Osteoblast (primary cell): ENCODE measurements around the gene NBAS. TPM values are rescaled to one million over a fixed set of nuclear protein-coding genes. Genes with fewer than 3 reads are reported as not detected.

Source experiments
- DNase-seq: peaks from one replicate; pipeline ENCODE4 v3.0.0; 2011; ENCODE audit warnings: low spot score, mixed read lengths; ENCODE audit not compliant: insufficient read length; ENCODE audit errors: missing footprints
- H2AFZ ChIP-seq: 2 replicates; pipeline ENCODE4 v1.6.0; 2011; ENCODE audit warnings: mild to moderate bottlenecking, low read length
- H3K27ac ChIP-seq: 2 replicates; pipeline ENCODE4 v1.5.1; 2011; ENCODE audit warnings: mild to moderate bottlenecking, low read depth, low read length, moderate library complexity
- H3K27me3 ChIP-seq: 2 replicates; pipeline ENCODE4 v1.6.0; 2012; ENCODE audit warnings: mild to moderate bottlenecking, control low read depth, inconsistent platforms, low read length, moderate library complexity; ENCODE audit not compliant: insufficient read depth
- H3K36me3 ChIP-seq: 2 replicates; pipeline ENCODE4 v1.5.1; 2011; ENCODE audit warnings: mild to moderate bottlenecking, low read length, control low read depth, moderate library complexity; ENCODE audit not compliant: insufficient read depth
- H3K4me1 ChIP-seq: 2 replicates; pipeline ENCODE4 v1.5.1; 2011; ENCODE audit warnings: mild to moderate bottlenecking, low read length, control low read depth, moderate library complexity; ENCODE audit not compliant: insufficient read depth
- H3K4me2 ChIP-seq: 2 replicates; pipeline ENCODE4 v1.6.0; 2011; ENCODE audit warnings: mild to moderate bottlenecking, low read length; ENCODE audit not compliant: insufficient read depth
- H3K4me3 ChIP-seq: fragments of 200-600 bp; sonication (generic); 3 replicates; pipeline ENCODE4 v1.5.1; 2012; ENCODE audit warnings: mild to moderate bottlenecking, low read length, inconsistent platforms; ENCODE audit not compliant: insufficient read depth
- H3K79me2 ChIP-seq: 2 replicates; pipeline ENCODE4 v1.6.0; 2012; ENCODE audit warnings: mild to moderate bottlenecking, low read length, control low read depth, inconsistent platforms; ENCODE audit not compliant: insufficient read depth
- H3K9me3 ChIP-seq: 2 replicates; pipeline ENCODE4 v1.5.1; 2011; ENCODE audit warnings: low read depth, low read length, control low read depth
- H4K20me1 ChIP-seq: 2 replicates; pipeline ENCODE4 v1.6.0; 2012; ENCODE audit warnings: mild to moderate bottlenecking, low read length, control low read depth; ENCODE audit not compliant: insufficient read depth
- CTCF ChIP-seq: IDR thresholded peaks from 2 replicates; pipeline ENCODE4 v1.5.1; 2011; ENCODE audit warnings: mild to moderate bottlenecking, low read depth, low read length, moderate library complexity; ENCODE audit errors: extremely low read depth
- total RNA-seq: library from RNA; depleted of rRNA; stranded (reverse); fragments of >200 nt; gene quantifications from 2 replicates; pipeline ENCODE4 v1.2.3, GENCODE V29; 2012

Gene NBAS
- total RNA-seq, 1 donor: 98.1 TPM

GRCh38 chr2:15136639-15137038, 424.5 kb downstream of the NBAS start:
- no peak for TF ChIP-seq CTCF
- Histone ChIP-seq H2AFZ (no peak overlapping the region), H3K9me3 (no peaks in the 10 kb centered on the region), H3K4me3 (no peak overlapping the region), H3K4me2 (no peak overlapping the region), H3K36me3 (no peaks in the 10 kb centered on the region), H3K79me2 (no peaks in the 10 kb centered on the region), H4K20me1 (no peaks in the 10 kb centered on the region), H3K27ac (no peak overlapping the region), H3K4me1 (no peaks in the 10 kb centered on the region), H3K27me3 (no peaks in the 10 kb centered on the region)
- no peak for DNase-seq

- no peak for DNase-seq
- H2AFZ ChIP-seq: no peak overlapping the region
- H3K27me3 ChIP-seq: no peaks in the 10 kb centered on the region
- no peak overlapping the region for H3K4me3 ChIP-seq
- H3K27ac ChIP-seq: no peak overlapping the region
- no peaks in the 10 kb centered on the region for H3K9me3 ChIP-seq
- H3K4me1 ChIP-seq: no peaks in the 10 kb centered on the region
- H3K79me2 ChIP-seq: no peaks in the 10 kb centered on the region
- TF ChIP-seq CTCF: no peak
- H3K4me2 ChIP-seq: no peak overlapping the region
- no peaks in the 10 kb centered on the region for H3K36me3 ChIP-seq
- no peaks in the 10 kb centered on the region for H4K20me1 ChIP-seq
These were observed 426.2 kb downstream of the NBAS start for GRCh38 chr2:15134957-15135356.

GRCh38 chr2:15133461-15133860, 427.7 kb downstream of the NBAS start:
- Histone ChIP-seq H4K20me1 (no peaks in the 10 kb centered on the region), H3K79me2 (no peaks in the 10 kb centered on the region), H3K4me1 (no peaks in the 10 kb centered on the region), H3K4me3 (no peak overlapping the region), H3K27me3 (no peaks in the 10 kb centered on the region), H3K4me2 (no peak overlapping the region), H2AFZ (no peak overlapping the region), H3K9me3 (no peaks in the 10 kb centered on the region), H3K36me3 (no peaks in the 10 kb centered on the region), H3K27ac (no peak overlapping the region)
- DNase-seq: no peak
- TF ChIP-seq CTCF: no peak

GRCh38 chr2:15128846-15129245, 432.3 kb downstream of the NBAS start:
- H4K20me1 ChIP-seq: no peaks in the 10 kb centered on the region
- no peak for TF ChIP-seq CTCF
- H3K4me1 ChIP-seq: no peaks in the 10 kb centered on the region
- no peaks in the 10 kb centered on the region for H3K27me3 ChIP-seq
- no peak overlapping the region for H3K27ac ChIP-seq
- no peak overlapping the region for H3K4me2 ChIP-seq
- H3K9me3 ChIP-seq: no peaks in the 10 kb centered on the region
- no peaks in the 10 kb centered on the region for H3K36me3 ChIP-seq
- H3K79me2 ChIP-seq: no peaks in the 10 kb centered on the region
- no peak overlapping the region for H3K4me3 ChIP-seq
- no peak overlapping the region for H2AFZ ChIP-seq
- DNase-seq: no peak
